CD8-positive, alpha-beta memory T cell (primary cell): ENCODE measurements around the gene HOXA5. TPM values are rescaled to one million over a fixed set of nuclear protein-coding genes. Genes with fewer than 3 reads are reported as not detected.

ENCODE experiments used
- CTCF ChIA-PET: fragments of 350-600 bp; sonication (Branson Sonifier 250); formaldehyde crosslinking; loops from one replicate; lab custom pipeline; 2021; ENCODE audit warnings: antibody characterized with exemption; lab: Charles Lee
- POLR2A ChIA-PET: fragments of 350-600 bp; sonication (Branson Sonifier 250); formaldehyde crosslinking; loops from one replicate; lab custom pipeline; 2021; ENCODE audit warnings: antibody characterized with exemption; lab: Charles Lee
- DNase-seq, 5 donors: peaks; one replicate each; pipeline versions ENCODE4 v3.0.0 to v3.0.0-alpha.2; 2020 to 2022; ENCODE audit warnings: mixed read lengths in 1 of 5
- H3K27ac ChIP-seq: one replicate; pipeline ENCODE4 v1.7.0; 2013; ENCODE audit warnings: low read depth, mild to moderate bottlenecking, low read length, moderate library complexity
- H3K27me3 ChIP-seq: 2 replicates; pipeline ENCODE4 v1.7.0; 2013; ENCODE audit warnings: low read length, mild to moderate bottlenecking; ENCODE audit not compliant: insufficient read depth, poor library complexity, severe bottlenecking
- H3K36me3 ChIP-seq: 2 replicates; pipeline ENCODE4 v1.7.0; 2013; ENCODE audit warnings: mild to moderate bottlenecking, low read length, moderate library complexity; ENCODE audit not compliant: insufficient read depth
- H3K4me1 ChIP-seq: 2 replicates; pipeline ENCODE4 v1.7.0; 2013; ENCODE audit warnings: mild to moderate bottlenecking, low read length, moderate library complexity; ENCODE audit not compliant: insufficient read depth
- H3K4me3 ChIP-seq: 2 replicates; pipeline ENCODE4 v1.7.0; 2013; ENCODE audit warnings: mild to moderate bottlenecking, low read length
- H3K9me3 ChIP-seq: 2 replicates; pipeline ENCODE4 v1.7.0; 2013; ENCODE audit warnings: mild to moderate bottlenecking, low read length
- H3K27ac Mint-ChIP-seq, 8 donors: one replicate each; pipeline ENCODE4 v1.8.0; 2020 to 2021; ENCODE audit warnings: mixed read lengths in 8 of 8, mild to moderate bottlenecking in 6 of 8, inconsistent platforms in 3 of 8, moderate library complexity in 3 of 8
- H3K27me3 Mint-ChIP-seq, 2 donors: one replicate each; pipeline ENCODE4 v1.8.0; 2020 to 2021; ENCODE audit warnings: mixed read lengths in 2 of 2, mild to moderate bottlenecking in 1 of 2, moderate library complexity in 1 of 2
- H3K36me3 Mint-ChIP-seq, 3 donors: one replicate each; pipeline ENCODE4 v1.8.0; 2020 to 2021; ENCODE audit warnings: mixed read lengths in 3 of 3, inconsistent platforms in 1 of 3, mild to moderate bottlenecking in 1 of 3
- H3K4me1 Mint-ChIP-seq, 3 donors: one replicate each; pipeline ENCODE4 v1.8.0; 2020 to 2021; ENCODE audit warnings: mixed read lengths in 3 of 3, inconsistent platforms in 1 of 3, mild to moderate bottlenecking in 1 of 3
- H3K4me3 Mint-ChIP-seq, 7 donors: one replicate each; pipeline ENCODE4 v1.8.0; 2020 to 2021; ENCODE audit warnings: mixed read lengths in 7 of 7, mild to moderate bottlenecking in 6 of 7, moderate library complexity in 4 of 7, inconsistent platforms in 2 of 7
- H3K9me3 Mint-ChIP-seq, 5 donors: one replicate each; pipeline ENCODE4 v1.8.0; 2020 to 2022; ENCODE audit warnings: mixed read lengths in 5 of 5, mild to moderate bottlenecking in 3 of 5, moderate library complexity in 2 of 5, inconsistent platforms in 1 of 5
- polyA plus RNA-seq: library from polyadenylated mRNA; unstranded; fragments of 300-500 nt; fragmentation: Illumina TruSeq; gene quantifications from one replicate; pipeline ENCODE4 v1.2.3, GENCODE V29; 2021
- total RNA-seq, 2 experiments: library from RNA; stranded (reverse); gene quantifications; one replicate each; pipeline ENCODE4 v1.2.3, GENCODE V29; 2021

HOXA5 gene
- total and polyA plus RNA-seq, 3 experiments from 2014 or later, result not detected

GRCh38 chr7:27171637-27172314 lies 28.3 kb upstream of the HOXA5 start:
- Histone ChIP-seq H3K4me3 (no peak overlapping the region), H3K36me3 (no peaks in the 10 kb centered on the region), H3K4me1 (peaks cover 32% of the 10 kb centered on the region), H3K9me3 (no peaks in the 10 kb centered on the region), H3K27ac (no peak overlapping the region), H3K27me3 (peaks cover 79% of the 10 kb centered on the region)
- Mint-ChIP-seq H3K4me3 (peak overlapping the region; percentile 56 to 87 (median 81)), H3K9me3 (peaks cover 0 to 16% (median 5%) of the 10 kb centered on the region in 5 donors), H3K27ac (peak overlapping the region in 3 of 8 donors; percentile 60 to 82 (median 77)), H3K36me3 (no peaks in the 10 kb centered on the region), H3K4me1 (peaks cover 19 to 37% (median 24%) of the 10 kb centered on the region in 3 donors), H3K27me3 (peaks cover 75 to 77% of the 10 kb centered on the region in 2 donors)
- CTCF ChIA-PET, result interaction anchor here (1.5 to 4.0 kb wide), 3 partner anchors 10 to 21 kb away, joined by 3 to 26 read pairs (median 10); partner anchors contain the start of gene HOXA11
- POLR2A ChIA-PET, result no interaction called here
- peak in 1 of 5 donors; percentile 40 for DNase-seq

GRCh38 chr7:27171325-27171636 lies 27.8 kb upstream of the HOXA5 start:
- CTCF ChIA-PET, result interaction anchor here (1.5 to 4.0 kb wide), 3 partner anchors 10 to 21 kb away, joined by 3 to 26 read pairs (median 10); partner anchors contain the start of gene HOXA11

GRCh38 chr7:27170426-27171324 lies 27.2 kb upstream of the HOXA5 start:
- peaks cover 75 to 80% of the 10 kb centered on the region in 2 donors for H3K27me3 Mint-ChIP-seq
- Histone ChIP-seq H3K27ac (no peak overlapping the region), H3K4me3 (no peak overlapping the region), H3K27me3 (peaks cover 90% of the 10 kb centered on the region), H3K4me1 (peaks cover 43% of the 10 kb centered on the region), H3K36me3 (no peaks in the 10 kb centered on the region), H3K9me3 (no peaks in the 10 kb centered on the region)
- CTCF ChIA-PET, result interaction anchor here (1.0 to 4.0 kb wide), 5 partner anchors 9 to 25 kb away, joined by 3 to 26 read pairs (median 4); no protein-coding TSS in a partner anchor
- peak overlapping the region in 1 of 8 donors; percentile 82 for H3K27ac Mint-ChIP-seq
- H3K4me1 Mint-ChIP-seq, result peaks cover 23 to 46% (median 29%) of the 10 kb centered on the region in 3 donors
- POLR2A ChIA-PET, result no interaction called here
- H3K9me3 Mint-ChIP-seq, result peaks cover 0 to 19% (median 5%) of the 10 kb centered on the region in 5 donors
- DNase-seq, result no peak
- no peaks in the 10 kb centered on the region for H3K36me3 Mint-ChIP-seq
- peak overlapping the region in 3 of 7 donors; percentile 2 to 87 (median 9) for H3K4me3 Mint-ChIP-seq

More at GRCh38 chr7:27171325-27171636, 27.8 kb upstream of the HOXA5 start:
- Histone ChIP-seq H3K27ac (no peak overlapping the region), H3K27me3 (peaks cover 84% of the 10 kb centered on the region), H3K4me1 (peaks cover 37% of the 10 kb centered on the region), H3K9me3 (no peaks in the 10 kb centered on the region), H3K4me3 (no peak overlapping the region), H3K36me3 (no peaks in the 10 kb centered on the region)
- peak overlapping the region in 5 of 7 donors; percentile 7 to 87 (median 63) for H3K4me3 Mint-ChIP-seq
- no peaks in the 10 kb centered on the region for H3K36me3 Mint-ChIP-seq
- H3K27me3 Mint-ChIP-seq, result peaks cover 77 to 80% of the 10 kb centered on the region in 2 donors
- H3K27ac Mint-ChIP-seq, result peak overlapping the region in 3 of 8 donors; percentile 12 to 82 (median 77)
- peaks cover 0 to 16% (median 5%) of the 10 kb centered on the region in 5 donors for H3K9me3 Mint-ChIP-seq
- POLR2A ChIA-PET, result no interaction called here
- DNase-seq, result peak in 1 of 5 donors; percentile 32
- peaks cover 19 to 42% (median 26%) of the 10 kb centered on the region in 3 donors for H3K4me1 Mint-ChIP-seq

- H3K27me3 ChIP-seq, result peaks cover 92% of the 10 kb centered on the region
- DNase-seq, result peak in 1 of 5 donors; percentile 36
- peaks cover 27 to 47% (median 30%) of the 10 kb centered on the region in 3 donors for H3K4me1 Mint-ChIP-seq
- H3K36me3 Mint-ChIP-seq, result no peaks in the 10 kb centered on the region
- H3K4me3 Mint-ChIP-seq, result peak overlapping the region in 4 of 7 donors; percentile 9 to 77 (median 45)
- peak overlapping the region in 2 of 8 donors; percentile 39 to 82 for H3K27ac Mint-ChIP-seq
- CTCF ChIA-PET, result interaction anchor here (1.0 to 4.0 kb wide), 5 partner anchors 8 to 26 kb away, joined by 3 to 26 read pairs (median 9); no protein-coding TSS in a partner anchor
- H3K9me3 Mint-ChIP-seq, result peaks cover 0 to 18% (median 5%) of the 10 kb centered on the region in 5 donors
- no peak overlapping the region for H3K4me3 ChIP-seq
- peaks cover 51% of the 10 kb centered on the region for H3K4me1 ChIP-seq
- POLR2A ChIA-PET, result no interaction called here
- no peak overlapping the region for H3K27ac ChIP-seq
- H3K9me3 ChIP-seq, result no peaks in the 10 kb centered on the region
- peaks cover 71 to 79% of the 10 kb centered on the region in 2 donors for H3K27me3 Mint-ChIP-seq
- no peaks in the 10 kb centered on the region for H3K36me3 ChIP-seq
Observed at GRCh38 chr7:27169658-27170425, 26.4 kb upstream of the HOXA5 start.

- DNase-seq, result peak in 1 of 5 donors; percentile 47
- POLR2A ChIA-PET, result no interaction called here
- Histone ChIP-seq H3K27ac (no peak overlapping the region), H3K9me3 (no peaks in the 10 kb centered on the region), H3K27me3 (peaks cover 95% of the 10 kb centered on the region), H3K4me1 (peaks cover 47% of the 10 kb centered on the region), H3K36me3 (no peaks in the 10 kb centered on the region), H3K4me3 (no peak overlapping the region)
- H3K27me3 Mint-ChIP-seq, result peaks cover 82 to 86% of the 10 kb centered on the region in 2 donors
- peaks cover 0 to 18% (median 5%) of the 10 kb centered on the region in 5 donors for H3K9me3 Mint-ChIP-seq
- H3K36me3 Mint-ChIP-seq, result no peaks in the 10 kb centered on the region
- CTCF ChIA-PET, result interaction anchor here (1.4 to 3.3 kb wide), 4 partner anchors 9 to 27 kb away, joined by 4 to 16 read pairs (median 6); no protein-coding TSS in a partner anchor
- peak overlapping the region in 4 of 8 donors; percentile 2 to 62 (median 32) for H3K27ac Mint-ChIP-seq
- H3K4me1 Mint-ChIP-seq, result peaks cover 27 to 41% (median 31%) of the 10 kb centered on the region in 3 donors
- peak overlapping the region in 6 of 7 donors; percentile 23 to 71 (median 30) for H3K4me3 Mint-ChIP-seq
Observed at GRCh38 chr7:27168265-27168947, 24.9 kb upstream of the HOXA5 start.

- H3K36me3 ChIP-seq, result no peaks in the 10 kb centered on the region
- ChIA-PET CTCF (interaction anchor here (1.4 to 3.3 kb wide), 3 partner anchors 9 to 17 kb away, joined by 4 to 16 read pairs (median 9); no protein-coding TSS in a partner anchor), POLR2A (no interaction called here)
- no peak overlapping the region for H3K27ac ChIP-seq
- H3K27ac Mint-ChIP-seq, result peak overlapping the region in 2 of 8 donors; percentile 55 to 62
- peaks cover 87 to 88% of the 10 kb centered on the region in 2 donors for H3K27me3 Mint-ChIP-seq
- no peak overlapping the region for H3K4me3 ChIP-seq
- no peaks in the 10 kb centered on the region for H3K36me3 Mint-ChIP-seq
- peak in 1 of 5 donors; percentile 18 for DNase-seq
- no peaks in the 10 kb centered on the region for H3K9me3 ChIP-seq
- H3K4me1 ChIP-seq, result peaks cover 43% of the 10 kb centered on the region
- peaks cover 94% of the 10 kb centered on the region for H3K27me3 ChIP-seq
- peaks cover 0 to 18% (median 5%) of the 10 kb centered on the region in 5 donors for H3K9me3 Mint-ChIP-seq
- H3K4me1 Mint-ChIP-seq, result peaks cover 27 to 41% (median 31%) of the 10 kb centered on the region in 3 donors
- peak overlapping the region in 4 of 7 donors; percentile 16 to 71 (median 32) for H3K4me3 Mint-ChIP-seq
Observed at GRCh38 chr7:27167916-27168264, 24.4 kb upstream of the HOXA5 start.
